Hepatocyte (in vitro differentiated cells): Measurements from ENCODE around the gene IRAK1. TPM values are rescaled to one million over a fixed set of nuclear protein-coding genes. Genes with fewer than 3 reads are reported as not detected.

Experiments used
- DNase-seq: peaks from one replicate; pipeline ENCODE4 v3.0.0-alpha.2; 2016; ENCODE audit warnings: low spot score
- H2AFZ ChIP-seq: fragments of 200-600 bp; sonication (generic); 2 replicates; pipeline ENCODE4 v1.6.0; 2016; ENCODE audit warnings: antibody characterized with exemption, mild to moderate bottlenecking
- H3K27ac ChIP-seq: fragments of 200-600 bp; sonication (generic); 2 replicates; pipeline ENCODE4 v1.5.1; 2016; ENCODE audit warnings: mild to moderate bottlenecking
- H3K27me3 ChIP-seq: fragments of 200-600 bp; sonication (generic); 2 replicates; pipeline ENCODE4 v1.6.1; 2016
- H3K36me3 ChIP-seq: fragments of 200-600 bp; sonication (generic); replicated peaks from 2 replicates; pipeline ENCODE4 v1.5.1; 2016; ENCODE audit warnings: low read depth; ENCODE audit not compliant: insufficient read depth
- H3K4me1 ChIP-seq: fragments of 200-600 bp; sonication (generic); 2 replicates; pipeline ENCODE4 v1.5.1; 2016; ENCODE audit warnings: mild to moderate bottlenecking, moderate library complexity; ENCODE audit not compliant: insufficient read depth
- H3K4me2 ChIP-seq: fragments of 200-600 bp; sonication (generic); 2 replicates; pipeline ENCODE4 v1.6.0; 2016
- H3K4me3 ChIP-seq: fragments of 200-600 bp; sonication (generic); 2 replicates; pipeline ENCODE4 v1.5.1; 2016; ENCODE audit warnings: mild to moderate bottlenecking
- H3K79me2 ChIP-seq: fragments of 200-600 bp; sonication (generic); 2 replicates; pipeline ENCODE4 v1.6.0; 2017; ENCODE audit warnings: mild to moderate bottlenecking
- H3K9me2 ChIP-seq: fragments of 200-600 bp; sonication (generic); replicated peaks from 2 replicates; pipeline ENCODE4 v1.6.0; 2017; ENCODE audit warnings: mild to moderate bottlenecking; ENCODE audit not compliant: insufficient read depth
- H3K9me3 ChIP-seq: fragments of 200-600 bp; sonication (generic); 2 replicates; pipeline ENCODE4 v1.5.1; 2016; ENCODE audit warnings: low read depth, mild to moderate bottlenecking
- H4K20me1 ChIP-seq: fragments of 200-600 bp; sonication (generic); 2 replicates; pipeline ENCODE4 v1.6.0; 2016; ENCODE audit warnings: mild to moderate bottlenecking; ENCODE audit not compliant: insufficient read depth, poor library complexity, severe bottlenecking
- EZH2 ChIP-seq: fragments of 200-600 bp; sonication (generic); IDR thresholded peaks from 2 replicates; pipeline ENCODE4 v1.6.1; 2016; ENCODE audit warnings: antibody characterized with exemption, mild to moderate bottlenecking, borderline replicate concordance
- EZH2phosphoT487 ChIP-seq: fragments of 200-600 bp; sonication (generic); IDR thresholded peaks from one replicate; pipeline ENCODE4 v1.6.1; 2018; ENCODE audit warnings: antibody characterized with exemption, mild to moderate bottlenecking, low read depth, moderate library complexity; ENCODE audit not compliant: unreplicated experiment, severe bottlenecking
- WGBS: methylation state at CpG from one replicate; pipeline ENCODE4 v1.1.6; 2016; ENCODE audit warnings: low lambda C conversion rate; ENCODE audit errors: missing lambda C conversion rate; 5-methylcytosine and 5-hydroxymethylcytosine counted together
- polyA plus RNA-seq: library from polyadenylated mRNA; unstranded; fragments of >200 nt; fragmentation: Nextera tagmentation; extraction: Ambion mirVana; gene quantifications from 2 replicates; pipeline ENCODE4 v1.2.1, GENCODE V29; 2016
- total RNA-seq: library from RNA; depleted of rRNA; stranded (reverse); fragments of >200 nt; gene quantifications from 2 replicates; pipeline ENCODE4 v1.2.3, GENCODE V29; 2014
- TF ChIP-seq, protein P1 (sequence below): fragments of 200-600 bp; sonication (generic); IDR thresholded peaks from 2 replicates; pipeline ENCODE4 v1.5.1; 2016; ENCODE audit warnings: antibody characterized with exemption, mild to moderate bottlenecking; ENCODE audit not compliant: poor library complexity

The IRAK1 gene
- total and polyA plus RNA-seq, 2 experiments from 2014 or later, result 44.1 to 99.4 TPM

DNA sequence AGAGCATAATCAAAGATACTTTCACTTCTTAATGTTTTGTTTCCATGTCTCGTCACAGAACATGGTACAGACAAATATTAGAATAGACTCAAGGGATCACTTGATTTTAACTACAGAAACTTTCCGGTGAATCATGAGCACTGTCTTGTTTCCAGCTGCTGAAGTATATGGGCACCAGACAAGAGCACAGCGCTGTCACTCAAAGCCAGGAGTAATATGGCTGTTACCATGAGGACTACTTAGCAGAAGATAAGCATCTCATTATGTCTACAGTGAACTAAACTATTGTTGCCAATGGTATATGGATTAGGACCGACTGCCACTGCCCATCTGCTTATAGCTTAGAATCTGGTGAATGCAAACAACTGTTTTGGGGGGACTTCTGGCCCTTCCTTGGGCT lies 43.5 kb upstream of the IRAK1 start:
- 80% methylated on average over 4 of the region's 4 CpGs for WGBS
- Histone ChIP-seq H3K9me2 (no peaks in the 10 kb centered on the region), H3K4me1 (no peaks in the 10 kb centered on the region)

DNA sequence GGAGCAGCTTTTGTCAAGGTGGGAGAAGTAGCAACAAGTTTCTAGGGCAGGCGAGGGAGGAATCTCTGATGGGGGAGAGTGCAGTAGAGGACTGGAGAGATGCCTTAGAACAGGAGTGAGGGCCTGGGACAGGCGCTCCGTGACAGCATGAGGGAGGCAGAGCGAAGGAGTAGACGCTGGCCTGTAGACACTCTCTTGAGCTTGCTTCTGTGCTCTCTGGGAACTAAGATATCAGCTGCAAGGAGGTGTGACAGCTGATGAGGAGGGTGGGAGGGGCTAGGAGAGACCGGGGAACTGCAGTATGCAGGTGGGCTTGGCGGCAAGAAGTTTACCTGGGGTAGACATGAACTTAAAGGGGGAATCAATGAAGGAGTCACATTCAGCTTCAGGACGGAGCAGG lies 42.1 kb upstream of the IRAK1 start:
- H3K27ac ChIP-seq, result no peak overlapping the region
- TF ChIP-seq EZH2phosphoT487 (no peak), EZH2 (no peak)
- TF ChIP-seq, protein P1, sequence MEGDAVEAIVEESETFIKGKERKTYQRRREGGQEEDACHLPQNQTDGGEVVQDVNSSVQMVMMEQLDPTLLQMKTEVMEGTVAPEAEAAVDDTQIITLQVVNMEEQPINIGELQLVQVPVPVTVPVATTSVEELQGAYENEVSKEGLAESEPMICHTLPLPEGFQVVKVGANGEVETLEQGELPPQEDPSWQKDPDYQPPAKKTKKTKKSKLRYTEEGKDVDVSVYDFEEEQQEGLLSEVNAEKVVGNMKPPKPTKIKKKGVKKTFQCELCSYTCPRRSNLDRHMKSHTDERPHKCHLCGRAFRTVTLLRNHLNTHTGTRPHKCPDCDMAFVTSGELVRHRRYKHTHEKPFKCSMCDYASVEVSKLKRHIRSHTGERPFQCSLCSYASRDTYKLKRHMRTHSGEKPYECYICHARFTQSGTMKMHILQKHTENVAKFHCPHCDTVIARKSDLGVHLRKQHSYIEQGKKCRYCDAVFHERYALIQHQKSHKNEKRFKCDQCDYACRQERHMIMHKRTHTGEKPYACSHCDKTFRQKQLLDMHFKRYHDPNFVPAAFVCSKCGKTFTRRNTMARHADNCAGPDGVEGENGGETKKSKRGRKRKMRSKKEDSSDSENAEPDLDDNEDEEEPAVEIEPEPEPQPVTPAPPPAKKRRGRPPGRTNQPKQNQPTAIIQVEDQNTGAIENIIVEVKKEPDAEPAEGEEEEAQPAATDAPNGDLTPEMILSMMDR, result no peak
- no peak overlapping the region for H3K4me2 ChIP-seq
- no peaks in the 10 kb centered on the region for H3K4me1 ChIP-seq
- DNase-seq, result no peak
- no peak overlapping the region for H2AFZ ChIP-seq
- H3K27me3 ChIP-seq, result no peaks in the 10 kb centered on the region
- no peak overlapping the region for H3K4me3 ChIP-seq
- no peaks in the 10 kb centered on the region for H3K9me3 ChIP-seq
- H3K79me2 ChIP-seq, result peaks cover 83% of the 10 kb centered on the region
- 80% methylated on average over 8 of the region's 8 CpGs for WGBS
- no peaks in the 10 kb centered on the region for H3K9me2 ChIP-seq
- H4K20me1 ChIP-seq, result peaks cover 50% of the 10 kb centered on the region
- H3K36me3 ChIP-seq, result no peaks in the 10 kb centered on the region

More for the DNA sequence above, 43.5 kb upstream of the IRAK1 start:
- Histone ChIP-seq H2AFZ (no peak overlapping the region), H4K20me1 (peaks cover 54% of the 10 kb centered on the region), H3K4me2 (no peak overlapping the region), H3K79me2 (peaks cover 86% of the 10 kb centered on the region), H3K4me3 (no peak overlapping the region), H3K27me3 (no peaks in the 10 kb centered on the region), H3K27ac (no peak overlapping the region), H3K9me3 (no peaks in the 10 kb centered on the region), H3K36me3 (no peaks in the 10 kb centered on the region)
- TF ChIP-seq EZH2 (no peak), EZH2phosphoT487 (no peak)
- TF ChIP-seq, protein P1, result no peak
- DNase-seq, result no peak

DNA sequence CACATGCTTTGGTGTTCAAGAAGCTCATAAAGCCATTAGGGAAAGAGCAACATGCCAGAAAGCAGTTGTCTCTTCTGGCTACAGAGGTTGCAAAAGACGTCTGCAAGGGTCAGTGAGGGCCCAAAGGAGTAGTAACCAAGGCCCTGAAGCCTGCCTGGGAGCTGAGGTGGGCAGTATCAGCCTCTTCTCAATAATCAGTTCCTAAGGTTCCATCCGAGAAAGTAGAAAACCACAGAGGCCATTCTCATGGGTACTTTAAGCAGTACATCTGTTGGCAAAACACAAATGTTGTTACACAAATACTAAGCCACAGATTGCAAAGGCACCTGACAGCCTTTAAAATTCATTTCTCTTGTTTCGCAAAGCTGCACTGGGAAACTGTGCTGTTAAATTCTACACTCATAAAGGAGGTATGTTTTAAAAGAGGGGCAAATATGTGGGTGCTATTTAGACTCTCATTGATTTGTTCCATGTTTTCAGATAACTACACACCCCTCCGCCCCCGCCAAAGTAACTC lies 40.1 kb upstream of the IRAK1 start:
- H3K36me3 ChIP-seq, result no peaks in the 10 kb centered on the region
- TF ChIP-seq EZH2phosphoT487, result no peak
- TF ChIP-seq, protein P1, result no peak
- no peak for TF ChIP-seq EZH2
- DNase-seq, result no peak
- no peaks in the 10 kb centered on the region for H3K9me3 ChIP-seq
- no peak overlapping the region for H2AFZ ChIP-seq
- WGBS, result 77% methylated on average over 5 of the region's 5 CpGs
- no peak overlapping the region for H3K4me2 ChIP-seq
- H4K20me1 ChIP-seq, result peaks cover 50% of the 10 kb centered on the region
- H3K4me3 ChIP-seq, result no peak overlapping the region
- no peaks in the 10 kb centered on the region for H3K27me3 ChIP-seq
- peak overlapping the region; percentile 34 for H3K27ac ChIP-seq
- no peaks in the 10 kb centered on the region for H3K9me2 ChIP-seq
- no peaks in the 10 kb centered on the region for H3K4me1 ChIP-seq
- H3K79me2 ChIP-seq, result peaks cover 77% of the 10 kb centered on the region

DNA sequence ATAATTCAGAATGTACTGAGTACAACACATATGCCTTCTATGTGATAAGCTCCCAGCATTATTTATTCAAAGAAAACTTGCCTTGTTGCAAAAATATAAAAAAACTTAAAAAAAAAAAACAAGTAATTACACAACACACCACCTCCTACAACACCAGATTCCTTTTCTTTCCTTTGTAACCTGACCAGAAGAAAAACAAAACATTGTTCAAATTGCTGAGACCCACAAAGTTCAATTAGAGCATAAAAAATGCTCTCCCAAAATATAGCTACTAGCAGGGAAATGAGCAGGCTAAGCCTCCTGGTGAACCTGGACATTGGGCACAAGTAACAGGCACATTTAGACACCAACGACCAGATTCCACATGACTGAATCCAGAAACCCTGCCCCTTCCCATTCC lies 39.5 kb upstream of the IRAK1 start:
- no peak overlapping the region for H3K4me3 ChIP-seq
- no peaks in the 10 kb centered on the region for H3K4me1 ChIP-seq
- H3K27me3 ChIP-seq, result no peaks in the 10 kb centered on the region
- H3K27ac ChIP-seq, result peak overlapping the region; percentile 34
- 32% methylated on average over 1 of the region's 1 CpG for WGBS
- H3K79me2 ChIP-seq, result peaks cover 76% of the 10 kb centered on the region
- DNase-seq, result no peak
- H2AFZ ChIP-seq, result no peak overlapping the region
- no peak overlapping the region for H3K4me2 ChIP-seq
- H3K9me2 ChIP-seq, result no peaks in the 10 kb centered on the region
- TF ChIP-seq, protein P1, result no peak
- TF ChIP-seq EZH2phosphoT487 (no peak), EZH2 (no peak)
- H4K20me1 ChIP-seq, result peaks cover 44% of the 10 kb centered on the region
- no peaks in the 10 kb centered on the region for H3K9me3 ChIP-seq
- no peaks in the 10 kb centered on the region for H3K36me3 ChIP-seq
